Suppressor macrophage treated with lipopolysaccharide for 4 hours (primary cell): Measurements from ENCODE around the gene PALD1.

Source experiments
- DNase-seq: peaks from one replicate; pipeline ENCODE4 v3.0.0-alpha.2; 2020

Gene PALD1

GRCh38 chr10:70508912-70509756 lies 30.6 kb downstream of the PALD1 start:
- peak; percentile 18 for DNase-seq

- DNase-seq: no peak
Observed at GRCh38 chr10:70509757-70510147, 31.2 kb downstream of the PALD1 start.

GRCh38 chr10:70510453-70510852 lies 31.9 kb downstream of the PALD1 start:
- DNase-seq: no peak

- no peak for DNase-seq
Observed at GRCh38 chr10:70510904-70511303, 32.3 kb downstream of the PALD1 start.

- no peak for DNase-seq
Observed at GRCh38 chr10:70512149-70512639, 33.6 kb downstream of the PALD1 start.

GRCh38 chr10:70513848-70514309 lies 35.3 kb downstream of the PALD1 start:
- DNase-seq: no peak

- DNase-seq: no peak
Observed at GRCh38 chr10:70514591-70514990, 36.0 kb downstream of the PALD1 start.

GRCh38 chr10:70515035-70515667 lies 36.6 kb downstream of the PALD1 start:
- no peak for DNase-seq

- DNase-seq: no peak
Observed at GRCh38 chr10:70518695-70519094, 40.1 kb downstream of the PALD1 start.

- no peak for DNase-seq
Observed at GRCh38 chr10:70523057-70523456, 44.5 kb downstream of the PALD1 start.

- no peak for DNase-seq
Observed at GRCh38 chr10:70523549-70523948, 45.0 kb downstream of the PALD1 start.

- no peak for DNase-seq
Observed at GRCh38 chr10:70528314-70528713, 49.7 kb downstream of the PALD1 start.

- DNase-seq: peak; percentile 21
Observed at GRCh38 chr10:70528741-70529362, 50.3 kb downstream of the PALD1 start.

GRCh38 chr10:70529848-70530247 lies 51.3 kb downstream of the PALD1 start:
- DNase-seq: no peak

- no peak for DNase-seq
Observed at GRCh38 chr10:70530315-70530714, 51.7 kb downstream of the PALD1 start.

GRCh38 chr10:70532554-70533188 lies 54.1 kb downstream of the PALD1 start:
- no peak for DNase-seq

- no peak for DNase-seq
Observed at GRCh38 chr10:70533189-70533558, 54.6 kb downstream of the PALD1 start.

GRCh38 chr10:70534281-70534680 lies 55.7 kb downstream of the PALD1 start:
- DNase-seq: no peak

- no peak for DNase-seq
Observed at GRCh38 chr10:70535001-70535400, 56.4 kb downstream of the PALD1 start.

- no peak for DNase-seq
Observed at GRCh38 chr10:70535451-70535850, 56.9 kb downstream of the PALD1 start.

GRCh38 chr10:70536196-70536861 lies 57.8 kb downstream of the PALD1 start:
- DNase-seq: no peak

GRCh38 chr10:70537398-70538194 lies 59.0 kb downstream of the PALD1 start:
- DNase-seq: no peak
